HG03039 (cell line): ENCODE data around the gene SLC35F3.
"Not testable (repeated sequence)": the region's sequence is repeated elsewhere in the genome, so short reads cannot be mapped to it uniquely, and the experiment has no call there.

Experiments
- ATAC-seq: cut with Tn5 transposase; IDR thresholded peaks from one replicate; pipeline ENCODE4 v1.9.1; 2021; ENCODE audit warnings: mild to moderate bottlenecking, moderate library complexity; ENCODE audit not compliant: unreplicated experiment

SLC35F3 gene

GRCh38 chr1:234240680-234241079, 336.2 kb downstream of the SLC35F3 start:
- no peak for ATAC-seq

GRCh38 chr1:234241941-234242490, 337.5 kb downstream of the SLC35F3 start:
- ATAC-seq, result no peak

- ATAC-seq, result no peak
These were observed 339.2 kb downstream of the SLC35F3 start for GRCh38 chr1:234243521-234244260.

DNA sequence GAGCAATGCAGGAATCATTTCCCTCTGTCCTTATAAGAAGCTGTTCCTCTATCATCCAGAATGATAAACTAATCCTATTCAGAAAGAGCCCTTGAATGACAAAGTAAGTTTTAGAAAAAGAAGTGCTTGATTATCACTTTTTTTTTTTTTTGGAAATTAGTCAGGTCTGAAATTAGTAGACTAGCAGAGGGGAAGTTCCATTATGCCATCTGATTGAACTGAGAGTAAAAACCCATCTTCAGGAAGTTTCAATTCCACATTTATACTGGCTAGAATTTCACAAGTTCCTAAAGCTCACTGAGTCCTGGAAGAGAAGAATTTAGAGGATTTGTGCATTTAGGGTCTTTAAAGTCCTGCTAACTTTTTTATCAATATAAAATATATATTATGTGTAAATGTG, 340.0 kb downstream of the SLC35F3 start:
- ATAC-seq, result no peak

DNA sequence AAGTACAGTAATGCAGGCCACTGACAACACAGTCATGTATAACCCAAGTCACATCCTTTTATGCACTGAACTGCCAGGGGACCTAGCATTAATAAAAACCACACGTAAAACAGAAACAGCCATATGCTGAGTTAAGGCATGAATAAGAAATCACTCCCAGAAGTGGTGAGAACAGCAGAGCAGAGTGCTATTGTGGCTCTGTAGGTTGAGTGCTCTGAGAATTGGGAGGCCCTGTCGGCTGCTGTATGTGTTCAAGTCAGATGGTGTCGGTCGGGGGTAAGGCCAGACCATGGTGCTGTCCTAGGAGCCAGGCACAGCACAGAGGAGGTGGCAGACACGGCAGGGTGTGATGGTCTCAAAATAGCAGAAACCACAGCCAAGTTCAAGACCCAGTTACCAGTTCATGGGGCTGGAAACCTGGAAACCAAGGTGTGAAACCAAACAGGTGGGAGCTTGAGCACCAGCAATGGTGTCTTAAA, 342.2 kb downstream of the SLC35F3 start:
- peak; percentile 87 for ATAC-seq

DNA sequence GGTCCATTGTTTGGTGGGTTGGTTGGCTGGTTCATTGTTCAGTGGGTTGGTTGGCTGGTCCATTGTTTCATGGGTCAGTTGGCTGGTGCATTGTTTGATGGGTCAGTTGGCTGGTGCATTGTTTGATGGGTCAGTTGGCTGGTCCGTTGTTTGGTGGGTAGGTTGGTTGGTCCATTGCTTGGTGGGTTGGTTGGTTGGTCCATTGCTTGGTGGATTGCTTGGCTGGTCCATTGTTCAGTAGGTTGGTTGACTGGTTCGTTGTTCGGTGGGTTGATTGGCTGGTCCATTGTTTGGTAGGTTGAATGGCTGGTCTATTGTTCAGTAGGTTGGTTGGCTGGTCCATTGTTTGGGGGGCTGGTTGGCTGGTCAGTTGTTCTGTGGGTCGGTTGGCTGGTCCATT, 343.3 kb downstream of the SLC35F3 start:
- ATAC-seq, result not testable (repeated sequence)

GRCh38 chr1:234250747-234251146, 346.3 kb downstream of the SLC35F3 start:
- ATAC-seq, result no peak

DNA sequence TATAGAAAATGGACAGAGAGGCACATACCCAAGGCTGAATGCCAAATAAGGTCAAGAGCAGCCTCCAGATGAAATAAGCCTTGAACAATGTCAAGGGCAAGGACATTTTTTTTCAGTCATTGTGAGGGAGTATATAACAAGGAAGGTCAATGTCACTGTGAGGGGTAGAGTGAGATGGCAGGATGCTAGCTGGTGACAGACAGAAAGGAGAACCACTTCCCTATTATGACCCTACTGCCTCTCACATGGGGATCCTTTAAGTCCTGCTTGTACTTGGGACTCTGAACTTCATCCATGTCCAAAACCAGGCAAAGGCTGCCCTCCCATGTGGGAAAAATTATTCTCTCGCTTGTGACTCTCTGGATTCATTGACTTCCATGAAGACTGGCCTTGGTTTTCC, 349.3 kb downstream of the SLC35F3 start:
- ATAC-seq, result no peak

DNA sequence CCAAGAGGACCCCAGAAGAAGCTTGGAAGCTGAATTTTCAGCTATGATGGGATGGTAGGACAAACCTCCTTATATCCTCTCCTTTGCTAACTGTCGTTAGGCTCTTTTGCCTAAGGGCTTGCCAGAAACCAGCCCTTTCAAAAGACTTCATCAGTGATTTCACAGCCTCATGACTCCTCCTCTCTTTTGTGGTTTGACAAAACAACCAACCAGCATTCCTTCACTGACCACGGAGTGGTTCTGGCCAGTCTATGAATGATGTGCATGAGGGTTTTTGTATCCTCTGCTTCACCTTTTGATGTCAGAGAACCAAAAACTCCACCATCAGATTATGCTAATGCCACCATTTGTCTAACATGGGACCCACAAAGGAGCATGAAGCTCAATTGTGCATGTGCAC, 351.9 kb downstream of the SLC35F3 start:
- ATAC-seq, result no peak

GRCh38 chr1:234258071-234258470, 353.6 kb downstream of the SLC35F3 start:
- ATAC-seq, result no peak

GRCh38 chr1:234260578-234260977, 356.1 kb downstream of the SLC35F3 start:
- ATAC-seq, result no peak

DNA sequence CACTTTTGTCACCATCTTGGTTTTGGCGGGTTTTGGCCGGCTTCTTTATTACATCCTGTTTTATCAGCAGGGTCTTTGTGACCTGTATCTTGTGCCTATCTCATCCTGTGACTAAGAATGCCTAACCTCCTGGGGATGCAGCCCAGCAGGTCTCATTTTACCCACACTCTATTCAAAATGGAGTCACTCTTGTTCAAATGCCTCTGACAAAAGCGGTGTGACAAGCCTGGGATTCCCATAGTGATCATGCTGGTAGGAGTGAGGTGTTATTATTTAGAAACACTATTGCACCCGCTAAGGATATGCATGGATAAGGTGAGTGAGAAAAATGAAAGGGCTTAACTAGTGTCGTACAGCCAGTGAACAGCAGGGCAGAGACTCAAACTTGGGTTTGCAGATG, 357.1 kb downstream of the SLC35F3 start:
- no peak for ATAC-seq

DNA sequence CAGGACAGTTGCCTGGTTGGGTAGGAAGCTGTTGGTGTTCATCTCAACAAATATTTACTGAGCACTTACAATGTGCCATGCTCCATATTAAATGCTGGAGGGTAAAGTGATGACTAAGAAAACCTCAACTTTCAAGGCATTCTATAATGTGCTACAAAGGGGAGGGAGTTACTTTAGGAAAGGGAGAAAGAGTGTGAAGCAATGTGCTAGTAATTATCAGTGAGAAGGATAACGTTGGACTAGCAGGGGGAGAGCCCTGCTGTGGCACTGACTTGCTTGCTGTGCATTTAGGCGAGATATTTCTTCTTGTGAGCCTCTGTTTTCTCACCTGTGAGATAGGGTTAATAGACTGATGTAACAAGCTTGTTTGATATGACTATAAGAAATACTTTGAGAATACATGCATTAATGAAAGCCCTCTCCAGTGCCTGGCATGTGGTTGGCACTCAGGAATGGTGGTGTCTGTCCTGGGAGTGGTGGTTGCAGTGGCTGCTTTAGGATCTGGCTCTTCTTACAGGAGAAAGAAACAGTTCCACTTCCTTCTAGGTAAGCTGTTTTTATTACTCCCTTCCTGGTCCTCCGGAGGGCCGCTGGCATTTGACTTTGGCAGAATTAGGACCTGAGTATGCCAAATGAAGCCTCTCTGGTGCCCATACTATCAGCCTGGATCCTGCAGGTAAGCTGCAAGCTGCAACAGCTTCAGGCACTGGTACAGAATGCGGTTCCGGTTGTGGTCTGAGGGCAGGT, 357.7 kb downstream of the SLC35F3 start:
- ATAC-seq, result no peak

DNA sequence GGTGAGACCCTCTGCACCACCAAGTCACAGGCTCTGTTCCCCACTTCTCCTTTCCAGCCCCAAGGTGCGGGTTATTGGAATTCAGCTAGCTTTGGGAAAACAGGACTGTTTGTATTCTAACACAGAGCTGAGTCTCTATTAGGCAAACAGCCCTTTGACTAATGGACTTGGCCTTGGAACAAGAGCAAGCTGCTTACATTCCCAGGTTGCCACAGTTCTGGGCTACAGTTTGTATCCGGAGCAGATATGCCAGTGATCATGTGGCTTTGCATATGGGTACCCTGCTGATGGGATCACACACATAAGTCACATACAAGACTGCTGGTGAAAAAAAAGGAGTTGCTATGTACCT, 358.3 kb downstream of the SLC35F3 start:
- ATAC-seq, result no peak

DNA sequence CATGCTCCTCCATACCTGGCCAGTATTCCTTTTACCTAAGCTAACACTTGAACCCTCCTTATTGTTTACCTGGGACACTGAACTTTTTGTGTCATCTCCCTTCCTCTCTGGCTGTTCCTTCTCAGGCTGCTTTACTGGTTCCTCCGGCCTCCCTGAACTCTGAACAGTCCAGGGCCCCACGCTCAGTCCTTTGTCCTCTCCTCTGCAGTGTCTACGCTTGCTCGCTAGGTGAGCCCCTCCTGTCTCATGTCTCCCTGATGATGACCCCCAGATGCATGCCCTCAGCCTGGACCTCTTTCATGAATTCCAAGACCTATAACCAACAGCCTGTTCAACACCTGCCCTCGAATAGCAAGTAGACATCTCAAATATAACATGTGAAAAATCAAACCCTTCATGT, 360.4 kb downstream of the SLC35F3 start:
- no peak for ATAC-seq

DNA sequence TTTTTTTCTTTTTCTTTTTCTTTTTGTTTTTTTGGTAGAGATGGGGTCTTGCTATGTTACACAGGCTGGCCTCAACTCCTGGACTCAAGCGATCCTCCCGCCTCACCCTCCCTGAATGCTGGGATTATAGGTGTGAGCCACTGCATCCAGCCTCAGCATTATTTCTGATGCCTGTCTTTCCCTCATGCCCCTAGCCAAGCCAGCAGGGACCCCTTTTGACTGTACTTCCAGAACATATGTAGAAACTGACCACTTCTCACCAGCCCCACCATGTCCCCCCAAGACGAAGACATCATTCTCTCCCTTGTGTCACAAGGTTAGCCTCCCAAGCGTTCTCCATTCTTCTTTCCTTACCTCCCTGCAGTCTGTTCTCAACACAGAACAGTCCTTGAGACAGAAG, 360.8 kb downstream of the SLC35F3 start:
- ATAC-seq, result no peak

DNA sequence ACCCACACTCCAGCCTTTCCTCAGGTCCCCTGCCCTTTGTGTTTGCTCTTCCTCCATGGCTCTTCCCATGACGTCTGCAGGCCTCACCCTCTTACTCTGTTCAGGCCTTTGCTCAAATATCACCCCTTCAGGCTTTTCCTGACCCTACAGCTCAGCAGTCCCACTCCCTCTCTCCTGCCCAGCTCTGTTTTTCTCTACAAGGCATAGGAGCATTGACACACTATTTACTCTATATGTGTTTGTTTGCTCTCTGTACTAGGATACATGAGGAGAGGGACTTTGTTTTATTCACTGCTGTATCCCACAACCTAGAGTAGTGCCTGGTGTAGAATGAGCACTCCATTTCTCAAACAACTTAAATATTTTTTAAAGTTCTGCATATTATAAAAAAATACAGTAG, 361.4 kb downstream of the SLC35F3 start:
- no peak for ATAC-seq

- no peak for ATAC-seq
These were observed 365.6 kb downstream of the SLC35F3 start for GRCh38 chr1:234270093-234270492.

DNA sequence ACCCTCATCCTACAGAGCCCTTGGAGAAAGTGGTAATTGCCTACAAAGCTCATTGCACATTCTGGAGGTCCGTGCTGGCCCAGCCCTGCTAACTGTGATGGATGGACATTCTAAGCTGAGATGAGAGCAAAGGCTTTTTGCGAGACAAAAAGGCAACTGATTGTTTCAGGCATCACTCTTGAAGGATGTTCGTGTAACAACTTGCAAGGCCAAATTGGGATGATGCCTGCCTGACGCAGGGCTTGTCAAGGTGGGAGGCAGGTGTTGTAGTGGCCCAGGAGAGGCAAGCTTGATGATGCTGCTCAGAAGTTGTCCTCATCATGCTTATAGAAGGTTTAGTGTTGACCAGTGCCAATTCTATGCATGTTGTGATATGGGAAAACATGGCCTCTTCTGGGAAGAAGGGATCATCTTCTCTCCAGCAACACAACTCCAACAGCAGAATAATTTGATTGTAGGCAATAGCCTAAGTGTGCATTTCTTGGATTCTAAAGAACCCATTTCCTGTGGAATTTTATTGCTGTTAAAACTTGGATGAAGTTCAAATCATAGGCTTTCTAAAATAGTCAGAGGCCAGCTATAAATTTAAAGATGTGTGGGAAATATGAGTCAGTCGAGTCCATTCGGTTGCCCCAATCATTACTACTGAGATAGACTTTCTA, 366.2 kb downstream of the SLC35F3 start:
- ATAC-seq, result no peak

DNA sequence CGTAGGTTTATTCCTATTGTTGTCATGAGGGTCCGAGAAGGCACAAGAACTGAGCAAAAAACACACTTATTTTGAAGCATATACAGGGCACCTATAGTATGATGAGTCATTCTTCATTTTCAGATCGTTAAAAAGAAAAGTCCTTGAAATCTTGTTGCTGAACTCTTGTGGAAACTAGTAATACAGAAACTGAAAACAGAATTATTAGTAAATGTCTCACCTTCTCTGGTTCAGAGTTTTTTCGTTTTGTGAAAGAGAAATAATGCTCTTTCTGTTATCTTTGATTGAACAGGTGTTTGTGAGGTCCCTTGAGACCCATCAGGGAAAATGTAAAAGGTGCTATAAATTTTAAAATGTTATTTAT, 366.7 kb downstream of the SLC35F3 start:
- ATAC-seq, result peak; percentile 91

DNA sequence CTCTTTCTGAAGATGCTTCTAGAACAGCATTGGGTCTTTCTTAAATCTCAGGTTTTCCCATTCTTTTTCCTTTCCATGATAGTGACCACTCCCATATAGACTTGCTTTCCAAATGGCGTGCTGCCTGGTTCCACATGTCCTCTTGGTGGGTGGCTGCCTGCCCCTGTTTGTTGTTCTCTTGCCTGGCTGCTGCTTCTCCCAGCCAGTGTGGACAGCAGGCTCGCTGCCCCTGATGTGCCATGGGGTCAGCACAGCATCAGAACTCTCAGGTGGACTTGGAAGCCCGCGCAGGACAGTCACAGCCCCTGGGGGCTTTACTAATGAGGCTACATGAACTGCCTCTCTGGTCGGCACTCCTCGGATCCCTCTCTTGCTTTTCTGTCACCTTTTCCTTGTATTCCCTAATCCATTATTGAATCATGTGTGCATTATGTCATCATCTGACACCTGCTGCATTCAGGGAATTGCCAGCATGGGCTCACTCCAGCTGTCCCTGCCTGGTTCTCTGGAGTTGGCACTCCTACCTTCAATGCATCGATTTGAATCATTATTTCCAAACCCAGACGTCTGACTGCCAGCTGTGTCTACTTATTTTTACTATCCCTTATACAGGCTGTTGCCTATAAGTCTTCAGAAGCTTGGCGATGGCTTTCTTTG, 368.3 kb downstream of the SLC35F3 start:
- no peak for ATAC-seq
